LNCaP clone FGC (cell line): ENCODE data around the gene TTC23.
"Not testable (repeated sequence)": the region's sequence is repeated elsewhere in the genome, so short reads cannot be mapped to it uniquely, and the experiment has no call there.

Source experiments
- DNase-seq: peaks from one replicate; pipeline ENCODE4 v3.0.0-alpha.2; 2011; ENCODE audit warnings: low read depth
- H3K4me3 ChIP-seq: 2 replicates; pipeline ENCODE4 v1.5.1; 2011; ENCODE audit warnings: mild to moderate bottlenecking, low read depth, low read length, control low read depth
- CTCF ChIP-seq: IDR thresholded peaks from 2 replicates; pipeline ENCODE4 v1.5.1; 2012; ENCODE audit warnings: mild to moderate bottlenecking; ENCODE audit not compliant: control insufficient read depth, insufficient read depth; ENCODE audit errors: extremely low read depth

TTC23 gene

DNA sequence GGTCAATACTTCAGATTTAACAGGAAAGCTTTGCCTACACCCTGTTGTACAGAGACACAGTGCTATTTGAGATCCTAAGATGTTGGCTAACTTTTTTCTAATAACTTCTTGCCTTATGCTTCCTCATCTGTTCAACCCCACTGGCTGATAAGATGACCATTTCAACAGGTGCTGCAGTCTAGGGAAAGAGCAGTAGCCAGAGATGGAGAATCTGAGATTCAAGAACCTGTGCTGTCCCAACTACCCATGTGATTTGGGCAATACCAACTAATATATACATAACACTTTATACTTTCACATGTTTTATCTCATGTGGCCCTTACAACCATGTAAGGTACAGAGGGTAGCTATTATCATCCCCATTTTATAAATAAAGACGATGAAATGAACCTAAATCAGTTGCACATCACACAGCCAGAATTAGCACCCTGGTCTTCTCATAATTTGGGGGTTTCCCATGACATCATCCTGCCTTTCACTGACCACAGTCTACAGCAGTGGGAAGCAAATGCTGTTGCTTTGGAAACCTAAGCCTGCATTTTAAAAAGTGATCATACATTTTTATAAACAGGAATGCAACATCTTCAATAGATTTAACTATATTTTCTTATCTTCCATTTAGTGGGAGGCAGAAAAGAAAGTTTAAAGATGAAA is 9.7 kb downstream of the TTC23 start:
- TF ChIP-seq CTCF = no peak
- no peak overlapping the region for H3K4me3 ChIP-seq
- no peak for DNase-seq

DNA sequence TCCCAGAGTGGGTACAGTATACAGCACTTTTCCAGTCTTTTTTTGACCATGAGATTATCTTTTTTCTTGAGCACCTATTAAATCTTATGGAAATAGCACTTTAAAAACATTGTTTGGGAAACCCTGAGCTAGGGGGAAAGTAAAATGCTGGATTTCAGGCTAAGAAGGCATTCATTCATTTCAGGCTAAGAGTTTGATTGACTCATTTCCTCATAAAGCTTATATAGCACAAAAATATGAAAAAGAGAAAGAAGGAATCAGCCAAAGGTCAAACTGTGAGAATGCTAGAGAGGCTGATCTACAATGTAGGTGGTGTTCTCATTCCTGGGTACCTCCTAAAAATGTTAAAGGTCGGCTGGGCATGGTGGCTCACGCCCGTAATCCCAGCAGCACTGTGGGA is 10.5 kb downstream of the TTC23 start:
- H3K4me3 ChIP-seq = no peak overlapping the region
- TF ChIP-seq CTCF = no peak
- no peak for DNase-seq

GRCh38 chr15:99234160-99234559 is 15.2 kb downstream of the TTC23 start:
- H3K4me3 ChIP-seq, DNase-seq: not testable (repeated sequence)

DNA sequence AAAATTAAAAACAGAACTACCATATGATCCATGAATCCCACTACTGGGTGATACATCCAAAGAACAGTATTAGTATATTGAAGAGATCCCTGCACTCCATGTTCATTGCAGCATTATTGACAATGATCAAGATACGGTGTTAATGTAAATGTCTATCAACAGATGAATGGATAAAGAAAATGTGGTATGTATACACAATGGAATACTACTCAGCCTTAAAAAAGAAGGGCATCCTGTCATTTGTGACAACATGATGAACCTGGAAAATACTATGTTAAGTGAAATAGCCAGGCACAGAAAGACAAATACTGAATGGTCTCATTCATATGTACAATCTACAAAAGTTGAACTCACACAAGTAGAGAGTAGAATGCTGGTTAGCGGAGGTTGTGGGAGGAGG is 16.6 kb downstream of the TTC23 start:
- H3K4me3 ChIP-seq = no peak overlapping the region
- TF ChIP-seq CTCF = no peak
- no peak for DNase-seq

GRCh38 chr15:99230867-99231266 is 18.5 kb downstream of the TTC23 start:
- no peak overlapping the region for H3K4me3 ChIP-seq
- no peak for DNase-seq
- TF ChIP-seq CTCF = no peak

GRCh38 chr15:99228120-99228770 is 21.1 kb downstream of the TTC23 start:
- no peak for TF ChIP-seq CTCF
- peak overlapping the region; percentile 7; the same call in 1 of the 2 replicates for H3K4me3 ChIP-seq
- peak; percentile 91 for DNase-seq

DNA sequence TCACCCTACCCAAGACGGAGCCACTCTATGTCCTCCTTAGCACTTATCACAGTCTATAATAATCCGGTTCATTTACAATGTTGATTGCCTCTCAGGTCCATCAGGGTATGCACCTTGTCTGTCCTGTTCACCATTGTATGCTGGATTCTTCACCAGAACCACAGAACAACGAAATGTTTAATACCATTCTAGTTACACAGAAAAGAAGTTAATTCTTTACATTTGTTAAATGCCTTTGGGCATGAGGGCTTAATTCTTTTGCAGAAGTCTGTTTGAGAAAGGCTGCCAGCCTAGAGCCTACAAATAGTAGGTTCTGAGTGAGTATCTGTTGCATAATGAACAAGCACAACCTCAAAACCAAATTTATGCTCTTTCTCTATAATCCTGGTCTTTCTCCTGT is 22.6 kb downstream of the TTC23 start:
- H3K4me3 ChIP-seq = no peak overlapping the region
- DNase-seq = no peak
- TF ChIP-seq CTCF = no peak
